Smooth muscle cell (in vitro differentiated cells): Measurements from ENCODE around the gene LDLRAD3. TPM values are rescaled to one million over a fixed set of nuclear protein-coding genes. Genes with fewer than 3 reads are reported as not detected.

Experiments used
- DNase-seq: peaks from one replicate; lab custom pipeline; 2025; ENCODE audit not compliant: unreplicated experiment; lab: John Stamatoyannopoulos, UW
- H2AFZ ChIP-seq: fragments of 200-600 bp; sonication (generic); 2 replicates; pipeline ENCODE4 v1.6.0; 2016; ENCODE audit warnings: antibody characterized with exemption, low read depth, mild to moderate bottlenecking
- H3F3A ChIP-seq: fragments of 200-600 bp; sonication (generic); 2 replicates; pipeline ENCODE4 v1.6.0; 2017; ENCODE audit warnings: antibody characterized with exemption, low read depth
- H3K27ac ChIP-seq: fragments of 200-600 bp; sonication (generic); 2 replicates; pipeline ENCODE4 v1.5.1; 2016; ENCODE audit warnings: low read depth, mild to moderate bottlenecking
- H3K27me3 ChIP-seq: fragments of 200-600 bp; sonication (generic); 2 replicates; pipeline ENCODE4 v1.6.1; 2016; ENCODE audit warnings: low read depth, mild to moderate bottlenecking
- H3K36me3 ChIP-seq: fragments of 200-600 bp; sonication (generic); 2 replicates; pipeline ENCODE4 v1.5.1; 2016; ENCODE audit warnings: low read depth
- H3K4me1 ChIP-seq: fragments of 200-600 bp; sonication (generic); 2 replicates; pipeline ENCODE4 v1.5.1; 2016; ENCODE audit warnings: low read depth
- H3K4me2 ChIP-seq: fragments of 200-600 bp; sonication (generic); 2 replicates; pipeline ENCODE4 v1.6.0; 2016; ENCODE audit warnings: mild to moderate bottlenecking
- H3K4me3 ChIP-seq: fragments of 200-600 bp; sonication (generic); 2 replicates; pipeline ENCODE4 v1.5.1; 2016; ENCODE audit warnings: mild to moderate bottlenecking
- H3K79me2 ChIP-seq: fragments of 200-600 bp; sonication (generic); 2 replicates; pipeline ENCODE4 v1.6.0; 2016; ENCODE audit warnings: low read depth, mild to moderate bottlenecking
- H3K9ac ChIP-seq: fragments of 200-600 bp; sonication (generic); 2 replicates; pipeline ENCODE4 v1.6.0; 2016; ENCODE audit warnings: low read depth
- H3K9me3 ChIP-seq: fragments of 200-600 bp; sonication (generic); replicated peaks from 2 replicates; pipeline ENCODE4 v1.5.1; 2016; ENCODE audit warnings: low read depth
- H4K20me1 ChIP-seq: fragments of 200-600 bp; sonication (generic); 2 replicates; pipeline ENCODE4 v1.6.0; 2016; ENCODE audit warnings: low read depth
- CTCF ChIP-seq: fragments of 200-600 bp; sonication (generic); IDR thresholded peaks from 2 replicates; pipeline ENCODE4 v1.5.1; 2017; ENCODE audit warnings: borderline replicate concordance, mild to moderate bottlenecking, antibody characterized with exemption; ENCODE audit not compliant: insufficient read depth, poor library complexity, severe bottlenecking
- WGBS: methylation state at CpG from one replicate; pipeline ENCODE4 v1.1.7; 2016; ENCODE audit warnings: low lambda C conversion rate; 5-methylcytosine and 5-hydroxymethylcytosine counted together
- polyA plus RNA-seq: library from polyadenylated mRNA; unstranded; fragments of >200 nt; fragmentation: Nextera tagmentation; extraction: Ambion mirVana; gene quantifications from 2 replicates; pipeline ENCODE4 v1.2.1, GENCODE V29; 2016
- total RNA-seq: library from RNA; depleted of rRNA; stranded (reverse); fragments of >200 nt; gene quantifications from 2 replicates; pipeline ENCODE4 v1.2.3, GENCODE V29; 2014

The LDLRAD3 gene
- total and polyA plus RNA-seq, 2 experiments from 2014 or later, result 6.1 to 10.0 TPM

- H3K9ac ChIP-seq, result no peak overlapping the region
- no peak for TF ChIP-seq CTCF
- H3K36me3 ChIP-seq, result no peaks in the 10 kb centered on the region
- H3K4me2 ChIP-seq, result peak overlapping the region; percentile 68
- DNase-seq, result no peak
- no peaks in the 10 kb centered on the region for H3K27me3 ChIP-seq
- H3F3A ChIP-seq, result peaks cover 56% of the 10 kb centered on the region
- peaks cover 41% of the 10 kb centered on the region for H3K4me1 ChIP-seq
- H4K20me1 ChIP-seq, result no peaks in the 10 kb centered on the region
- no peak overlapping the region for H3K4me3 ChIP-seq
- peaks cover 5% of the 10 kb centered on the region for H3K9me3 ChIP-seq
- WGBS, result 29% methylated on average over 6 of the region's 6 CpGs
- H3K79me2 ChIP-seq, result no peaks in the 10 kb centered on the region
- H2AFZ ChIP-seq, result no peak overlapping the region
- H3K27ac ChIP-seq, result peak overlapping the region; percentile 80
Measured at GRCh38 chr11:36088266-36088972, 144.6 kb downstream of the LDLRAD3 start.

- peaks cover 3% of the 10 kb centered on the region for H3K9me3 ChIP-seq
- H3K27me3 ChIP-seq, result no peaks in the 10 kb centered on the region
- H3K4me1 ChIP-seq, result peaks cover 46% of the 10 kb centered on the region
- no peaks in the 10 kb centered on the region for H3K79me2 ChIP-seq
- peaks cover 59% of the 10 kb centered on the region for H3F3A ChIP-seq
- H3K4me3 ChIP-seq, result no peak overlapping the region
- no peak overlapping the region for H3K27ac ChIP-seq
- no peak overlapping the region for H3K9ac ChIP-seq
- no peak overlapping the region for H2AFZ ChIP-seq
- H3K4me2 ChIP-seq, result peak overlapping the region; percentile 81
- H4K20me1 ChIP-seq, result no peaks in the 10 kb centered on the region
- H3K36me3 ChIP-seq, result no peaks in the 10 kb centered on the region
- TF ChIP-seq CTCF, result no peak
- no peak for DNase-seq
Measured at GRCh38 chr11:36089920-36090319, 146.1 kb downstream of the LDLRAD3 start.

- Histone ChIP-seq H3K79me2 (no peaks in the 10 kb centered on the region), H3K27me3 (no peaks in the 10 kb centered on the region), H2AFZ (no peak overlapping the region), H3K4me3 (no peak overlapping the region), H3K36me3 (no peaks in the 10 kb centered on the region), H3K9ac (no peak overlapping the region), H3K27ac (peak overlapping the region; percentile 71), H3K4me2 (peak overlapping the region; percentile 81), H3K9me3 (no peaks in the 10 kb centered on the region), H3K4me1 (peaks cover 46% of the 10 kb centered on the region), H3F3A (peaks cover 59% of the 10 kb centered on the region), H4K20me1 (no peaks in the 10 kb centered on the region)
- DNase-seq, result no peak
- TF ChIP-seq CTCF, result no peak
- 71% methylated on average over 10 of the region's 10 CpGs for WGBS
Measured at GRCh38 chr11:36090356-36091109, 146.7 kb downstream of the LDLRAD3 start.
